ENCODE data around the gene XYLT1. TPM values are rescaled to one million over a fixed set of nuclear protein-coding genes. Genes with fewer than 3 reads are reported as not detected.

Gene XYLT1
- total RNA-seq, 1 experiment from 2014 or later, result 7.5 TPM

DNA sequence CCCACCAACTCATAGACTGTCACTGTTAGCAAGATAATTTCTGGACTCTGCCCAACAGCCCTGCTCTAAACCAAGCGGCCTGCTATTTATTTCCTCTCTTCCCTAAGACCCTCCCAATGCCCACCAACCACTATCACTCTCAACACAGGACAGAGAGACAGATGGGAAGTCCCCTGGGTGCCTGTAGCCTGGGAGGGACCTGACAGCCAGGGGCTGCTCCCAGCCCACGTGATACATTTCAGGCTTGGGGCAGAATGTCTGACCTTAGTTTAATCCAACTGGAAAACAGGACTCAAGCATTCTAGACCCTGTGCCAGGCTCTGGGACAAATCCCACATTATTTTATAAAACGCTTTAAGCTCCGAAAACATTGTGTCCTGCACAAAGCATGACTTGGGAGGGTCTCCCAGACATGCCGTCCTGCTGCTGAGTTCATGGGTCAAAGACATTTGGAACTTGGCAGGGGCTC lies 23.6 kb downstream of the XYLT1 start:
- DNase-seq, result no peak
- no peaks in the 10 kb centered on the region for H3K9me3 Mint-ChIP-seq (ENCODE audit: low read depth, unreplicated experiment)
- H3K36me3 Mint-ChIP-seq (ENCODE audit: insufficient read depth, unreplicated experiment), result no peaks in the 10 kb centered on the region
- H3K27me3 Mint-ChIP-seq (ENCODE audit: unreplicated experiment), result peaks cover 20% of the 10 kb centered on the region
- H3K4me3 Mint-ChIP-seq (ENCODE audit: low read depth, unreplicated experiment), result no peak overlapping the region
- no peak overlapping the region for H3K27ac Mint-ChIP-seq (ENCODE audit: unreplicated experiment)
- TF ChIP-seq, protein P1, sequence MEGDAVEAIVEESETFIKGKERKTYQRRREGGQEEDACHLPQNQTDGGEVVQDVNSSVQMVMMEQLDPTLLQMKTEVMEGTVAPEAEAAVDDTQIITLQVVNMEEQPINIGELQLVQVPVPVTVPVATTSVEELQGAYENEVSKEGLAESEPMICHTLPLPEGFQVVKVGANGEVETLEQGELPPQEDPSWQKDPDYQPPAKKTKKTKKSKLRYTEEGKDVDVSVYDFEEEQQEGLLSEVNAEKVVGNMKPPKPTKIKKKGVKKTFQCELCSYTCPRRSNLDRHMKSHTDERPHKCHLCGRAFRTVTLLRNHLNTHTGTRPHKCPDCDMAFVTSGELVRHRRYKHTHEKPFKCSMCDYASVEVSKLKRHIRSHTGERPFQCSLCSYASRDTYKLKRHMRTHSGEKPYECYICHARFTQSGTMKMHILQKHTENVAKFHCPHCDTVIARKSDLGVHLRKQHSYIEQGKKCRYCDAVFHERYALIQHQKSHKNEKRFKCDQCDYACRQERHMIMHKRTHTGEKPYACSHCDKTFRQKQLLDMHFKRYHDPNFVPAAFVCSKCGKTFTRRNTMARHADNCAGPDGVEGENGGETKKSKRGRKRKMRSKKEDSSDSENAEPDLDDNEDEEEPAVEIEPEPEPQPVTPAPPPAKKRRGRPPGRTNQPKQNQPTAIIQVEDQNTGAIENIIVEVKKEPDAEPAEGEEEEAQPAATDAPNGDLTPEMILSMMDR (IDR thresholded peaks at IDR 0.05; ENCODE audit: unreplicated experiment), result no peak
- no TSS peak for BruUV-seq (replicated peaks)
- intact Hi-C loops (cut with micrococcal nuclease; ENCODE audit: unreplicated experiment), result no loop called here
- no peaks in the 10 kb centered on the region for H3K4me1 Mint-ChIP-seq (ENCODE audit: low read depth, unreplicated experiment)
- CTCF ChIA-PET, result no interaction called here

DNA sequence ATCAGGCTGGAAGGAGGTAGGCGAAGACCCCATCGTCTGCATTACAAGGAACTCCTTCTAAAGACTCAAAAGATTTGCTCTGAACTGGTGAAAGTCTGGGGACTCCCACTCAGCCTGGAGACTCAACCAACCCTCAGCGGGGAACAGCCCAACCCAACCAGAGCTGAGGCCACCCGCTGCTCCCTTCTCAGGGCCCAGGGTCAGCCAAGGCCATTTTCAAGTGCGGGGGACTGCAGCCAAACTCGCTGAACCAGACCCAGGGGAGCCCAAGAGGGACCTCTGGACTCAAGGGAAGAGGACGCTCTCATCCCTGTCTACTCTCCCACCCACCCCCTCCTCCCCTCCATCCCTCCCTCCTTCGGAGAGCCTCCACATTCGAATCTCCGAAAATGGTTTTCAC lies 24.1 kb downstream of the XYLT1 start:
- H3K4me3 Mint-ChIP-seq (ENCODE audit: low read depth, unreplicated experiment), result no peak overlapping the region
- H3K9me3 Mint-ChIP-seq (ENCODE audit: low read depth, unreplicated experiment), result no peaks in the 10 kb centered on the region
- TF ChIP-seq, protein P1 (IDR thresholded peaks at IDR 0.05; ENCODE audit: unreplicated experiment), result no peak
- no peaks in the 10 kb centered on the region for H3K4me1 Mint-ChIP-seq (ENCODE audit: low read depth, unreplicated experiment)
- DNase-seq, result no peak
- H3K27me3 Mint-ChIP-seq (ENCODE audit: unreplicated experiment), result peaks cover 18% of the 10 kb centered on the region
- H3K27ac Mint-ChIP-seq (ENCODE audit: unreplicated experiment), result no peak overlapping the region
- no TSS peak for BruUV-seq (replicated peaks)
- CTCF ChIA-PET, result no interaction called here
- no peaks in the 10 kb centered on the region for H3K36me3 Mint-ChIP-seq (ENCODE audit: insufficient read depth, unreplicated experiment)
- intact Hi-C loops (cut with micrococcal nuclease; ENCODE audit: unreplicated experiment), result no loop called here

DNA sequence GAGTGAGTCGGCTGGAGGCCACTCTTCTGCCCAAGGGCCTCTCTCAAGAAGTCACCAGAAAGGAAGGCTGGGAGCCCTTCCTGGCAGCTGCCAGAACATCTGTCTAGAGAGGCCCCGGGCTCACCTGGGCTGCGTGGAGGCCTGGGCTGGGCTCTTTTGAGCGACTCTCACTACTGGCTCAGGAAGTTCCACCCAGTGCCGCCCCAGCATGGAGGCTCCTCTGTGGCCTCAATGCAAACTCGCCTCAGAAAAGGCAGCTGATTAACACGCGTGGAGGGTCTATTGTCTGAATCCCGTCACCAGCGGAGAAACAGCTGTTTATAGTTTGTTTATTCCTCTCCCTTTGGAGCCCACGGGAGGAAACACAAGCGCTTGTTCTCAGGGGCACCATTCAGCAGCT lies 25.3 kb downstream of the XYLT1 start:
- H3K27ac Mint-ChIP-seq (ENCODE audit: unreplicated experiment), result no peak overlapping the region
- H3K4me3 Mint-ChIP-seq (ENCODE audit: low read depth, unreplicated experiment), result no peak overlapping the region
- no TSS peak for BruUV-seq (replicated peaks)
- CTCF ChIA-PET, result no interaction called here
- no peaks in the 10 kb centered on the region for H3K9me3 Mint-ChIP-seq (ENCODE audit: low read depth, unreplicated experiment)
- intact Hi-C loops (cut with micrococcal nuclease; ENCODE audit: unreplicated experiment), result no loop called here
- no peaks in the 10 kb centered on the region for H3K36me3 Mint-ChIP-seq (ENCODE audit: insufficient read depth, unreplicated experiment)
- no peak for DNase-seq
- TF ChIP-seq, protein P1 (IDR thresholded peaks at IDR 0.05; ENCODE audit: unreplicated experiment), result no peak
- H3K27me3 Mint-ChIP-seq (ENCODE audit: unreplicated experiment), result peaks cover 6% of the 10 kb centered on the region
- no peaks in the 10 kb centered on the region for H3K4me1 Mint-ChIP-seq (ENCODE audit: low read depth, unreplicated experiment)

GRCh38 chr16:17444658-17445057 lies 26.1 kb downstream of the XYLT1 start:
- intact Hi-C loops (cut with micrococcal nuclease; ENCODE audit: unreplicated experiment), result no loop called here
- BruUV-seq (replicated peaks), result no TSS peak

More at GRCh38 chr16:17444658-17445057, 26.1 kb downstream of the XYLT1 start:
- Mint-ChIP-seq H3K27ac (ENCODE audit: unreplicated experiment) (no peak overlapping the region), H3K4me1 (ENCODE audit: low read depth, unreplicated experiment) (no peaks in the 10 kb centered on the region), H3K4me3 (ENCODE audit: low read depth, unreplicated experiment) (no peak overlapping the region), H3K9me3 (ENCODE audit: low read depth, unreplicated experiment) (no peaks in the 10 kb centered on the region), H3K36me3 (ENCODE audit: insufficient read depth, unreplicated experiment) (no peaks in the 10 kb centered on the region), H3K27me3 (ENCODE audit: unreplicated experiment) (no peaks in the 10 kb centered on the region)
- TF ChIP-seq, protein P1 (IDR thresholded peaks at IDR 0.05; ENCODE audit: unreplicated experiment), result no peak
- CTCF ChIA-PET, result no interaction called here
- no peak for DNase-seq
